ENCODE results near the gene CLCN3.
"Not testable (repeated sequence)": the region's sequence is repeated elsewhere in the genome, so short reads cannot be mapped to it uniquely, and the experiment has no call there.

Gene CLCN3

DNA sequence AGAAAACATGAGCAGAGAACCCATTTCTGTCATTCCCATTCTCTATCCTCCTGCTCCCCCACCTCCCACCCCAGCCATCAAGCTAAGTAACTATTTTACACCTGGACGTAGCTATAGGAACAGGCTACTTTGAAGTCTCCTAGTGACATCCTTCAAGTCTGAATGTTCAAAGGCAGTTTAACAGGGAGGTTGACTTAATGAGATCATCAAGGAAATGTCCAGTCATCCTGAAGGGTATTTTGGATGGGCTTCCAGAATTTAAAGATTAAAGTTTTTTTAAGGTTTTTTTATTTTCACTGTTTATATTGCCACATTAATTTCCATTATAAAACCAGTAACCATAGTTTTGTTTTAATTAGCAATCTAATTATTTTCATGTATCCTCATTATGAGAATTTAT, 96.3 kb downstream of the CLCN3 start:
- DNase-seq: no peak

DNA sequence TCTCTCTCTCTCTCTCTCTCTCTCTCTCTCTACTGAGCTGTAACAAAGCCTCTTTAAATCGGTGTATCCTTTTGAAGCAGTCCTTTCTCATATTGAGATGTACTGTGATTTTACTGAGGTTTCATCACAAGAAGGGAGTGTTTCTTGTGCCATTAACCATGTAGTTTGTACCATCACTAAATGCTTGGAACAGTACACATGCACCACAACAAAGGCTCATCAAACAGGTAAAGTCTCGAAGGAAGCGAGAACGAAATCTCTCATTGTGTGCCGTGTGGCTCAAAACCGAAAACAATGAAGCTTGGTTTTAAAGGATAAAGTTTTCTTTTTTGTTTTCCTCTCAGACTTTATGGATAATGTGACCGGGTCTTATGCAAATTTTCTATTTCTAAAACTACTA, 100.2 kb downstream of the CLCN3 start:
- DNase-seq: no peak

DNA sequence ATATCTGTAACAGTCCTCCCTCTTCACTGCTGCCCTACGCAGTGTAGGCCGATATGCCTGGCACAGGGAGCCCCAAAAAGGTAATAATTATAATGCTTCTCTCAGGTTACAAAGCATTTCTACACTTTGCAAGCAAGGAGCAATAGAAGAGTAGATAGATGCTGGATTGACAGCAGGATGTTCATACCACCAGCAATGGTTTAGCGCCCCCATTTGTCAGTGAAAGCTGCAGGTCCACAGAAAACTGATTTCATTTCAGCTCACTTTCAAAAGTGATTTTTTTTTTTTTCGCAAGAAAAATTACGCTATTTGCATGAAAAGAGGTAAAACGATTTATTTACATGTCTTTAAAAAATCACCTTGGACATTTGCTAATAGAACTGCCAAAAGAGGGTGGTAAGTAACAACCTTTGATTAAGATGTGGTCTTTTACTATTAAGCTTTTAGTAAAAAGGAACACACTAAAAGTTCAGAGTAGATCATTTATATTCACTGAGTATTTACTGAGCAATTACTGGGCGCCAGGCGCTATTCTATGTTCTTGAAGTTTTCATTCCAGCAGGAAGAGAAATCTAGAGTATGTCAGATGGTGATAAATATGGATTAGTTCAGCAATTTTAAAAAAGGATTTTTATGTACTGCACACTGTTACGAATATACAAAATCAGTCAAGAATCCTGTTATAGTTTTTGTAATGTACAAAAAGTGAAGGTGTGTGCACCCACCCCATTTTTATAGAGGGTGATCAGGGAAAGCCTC, 103.0 kb downstream of the CLCN3 start:
- no peak for DNase-seq

DNA sequence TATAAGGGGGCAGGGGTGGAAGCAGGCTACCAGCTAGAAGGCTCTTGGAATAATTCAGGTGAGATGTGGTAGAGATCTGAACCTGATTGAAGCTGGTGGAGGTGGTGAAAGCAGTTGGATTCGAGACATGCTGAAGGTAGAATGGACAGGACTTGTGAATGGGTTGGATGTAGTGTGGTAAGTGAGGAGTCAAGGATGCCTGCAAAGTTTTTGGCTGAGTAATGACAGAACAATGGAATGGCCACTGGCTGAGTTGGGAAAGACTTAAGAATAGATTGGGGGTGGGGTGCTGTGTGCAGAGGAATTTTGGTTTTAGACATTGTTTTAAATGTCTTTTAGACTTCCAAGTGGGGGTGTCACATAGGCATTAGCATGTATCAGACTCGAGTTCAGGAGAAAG, 103.9 kb downstream of the CLCN3 start:
- DNase-seq: no peak

DNA sequence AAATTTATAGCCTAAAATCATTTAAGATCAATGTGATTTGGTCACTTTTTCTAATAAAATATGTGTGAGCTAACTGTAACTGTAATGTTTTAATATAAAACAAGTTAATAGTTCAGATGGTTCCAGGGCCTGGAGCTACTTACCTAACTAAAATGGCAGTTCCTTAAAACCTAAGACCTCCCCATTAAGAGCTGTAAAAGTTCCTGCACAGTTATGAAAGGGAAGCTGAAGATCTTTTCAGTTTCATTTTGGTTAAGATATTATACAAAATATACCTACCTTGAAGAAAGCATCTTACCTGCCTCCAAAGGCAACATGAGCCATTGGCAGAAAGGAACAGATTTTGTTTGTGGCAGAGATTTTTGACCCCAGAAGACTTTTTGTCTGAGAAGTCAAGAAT, 107.2 kb downstream of the CLCN3 start:
- DNase-seq: no peak

DNA sequence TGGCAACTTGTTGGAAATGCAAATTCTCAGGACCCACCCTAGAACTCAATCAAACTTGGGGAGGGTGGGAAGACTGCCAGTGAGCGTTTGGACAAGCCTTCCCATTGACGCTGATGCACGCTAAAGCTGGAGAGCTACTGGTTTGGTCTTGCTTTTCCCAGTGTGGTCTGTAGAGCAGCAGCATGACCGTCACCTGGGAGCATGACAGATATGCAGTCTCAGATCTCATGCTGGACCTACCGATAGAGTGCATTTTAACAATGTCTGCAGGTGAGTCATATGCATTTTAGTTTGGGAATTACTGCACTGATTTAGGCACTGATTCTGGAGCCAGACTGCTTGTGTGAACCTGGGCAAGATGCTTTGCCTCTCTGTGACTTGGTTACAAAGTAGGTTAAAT, 110.2 kb downstream of the CLCN3 start:
- no peak for DNase-seq

DNA sequence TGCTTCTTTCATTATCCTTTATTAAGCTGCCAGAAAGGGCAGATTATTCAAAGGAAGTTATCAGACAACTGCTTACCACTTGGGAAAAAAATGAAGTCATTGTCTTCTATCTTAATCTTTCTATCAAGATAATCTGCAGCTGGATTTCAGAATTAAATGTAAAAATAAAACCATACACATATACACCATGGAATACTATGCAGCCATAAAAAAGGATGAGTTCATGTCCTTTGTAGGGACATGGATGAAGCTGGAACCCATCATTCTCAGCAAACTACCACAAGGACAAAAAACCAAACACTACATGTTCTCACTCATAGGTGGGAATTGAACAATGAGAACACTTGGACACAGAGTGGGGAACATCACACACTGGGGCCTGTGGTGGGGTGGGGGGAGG, 118.2 kb downstream of the CLCN3 start:
- DNase-seq: not testable (repeated sequence)

DNA sequence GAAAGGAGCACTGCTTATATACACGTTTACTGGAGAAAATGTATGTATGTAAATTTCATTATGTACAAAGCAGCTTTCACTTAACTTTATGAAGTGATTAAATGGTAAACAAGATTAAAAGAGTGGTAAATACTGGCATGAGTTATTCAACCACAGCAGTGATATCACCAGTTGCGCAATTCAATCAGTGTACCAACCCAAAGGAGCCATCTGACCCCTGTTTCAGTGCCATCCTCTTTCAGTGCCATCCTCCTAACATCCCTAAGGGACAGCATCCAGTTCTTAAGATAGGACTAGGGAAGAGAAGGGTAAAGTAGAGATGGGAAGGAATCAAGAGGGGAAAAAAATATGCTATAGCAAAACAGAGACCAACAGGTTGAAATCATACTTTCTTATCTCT, 121.2 kb downstream of the CLCN3 start:
- no peak for DNase-seq

DNA sequence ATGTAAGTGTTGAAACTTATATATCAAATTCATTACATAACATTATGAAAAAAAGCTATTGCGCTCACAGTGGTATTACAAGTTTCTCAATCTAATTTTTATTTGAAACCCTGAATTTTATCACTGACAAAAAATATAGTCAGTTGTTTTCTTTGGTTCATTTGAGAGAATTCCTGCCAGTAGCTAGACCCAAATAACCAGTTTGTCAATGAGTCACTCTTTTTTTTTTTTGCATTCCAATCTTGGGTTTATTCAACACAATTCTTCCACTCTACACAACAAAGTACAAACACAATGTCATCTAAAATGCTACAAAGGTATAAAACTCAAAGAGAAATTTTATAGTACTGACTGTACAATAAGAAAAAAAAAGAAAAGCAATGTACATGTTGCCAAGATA, 124.2 kb downstream of the CLCN3 start:
- DNase-seq: no peak

DNA sequence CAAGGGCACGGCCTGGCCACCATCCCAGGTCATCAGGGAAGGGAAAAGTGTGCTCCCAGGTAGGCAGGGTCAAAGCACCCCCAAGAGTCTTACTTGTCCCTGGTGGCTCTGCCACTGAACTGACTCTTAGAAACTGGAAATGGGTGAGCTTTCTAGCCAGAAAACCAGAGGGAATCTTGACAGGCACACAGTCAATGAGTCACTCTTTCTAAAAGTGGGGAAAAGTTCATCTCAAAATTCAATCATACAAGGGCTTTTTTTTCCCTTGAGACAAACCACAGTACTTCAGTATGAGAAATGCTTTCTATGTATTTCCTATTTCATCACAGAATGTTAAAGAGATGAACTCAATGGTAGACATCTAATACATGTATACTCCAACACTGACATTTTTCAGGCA, 124.9 kb downstream of the CLCN3 start:
- DNase-seq: no peak

DNA sequence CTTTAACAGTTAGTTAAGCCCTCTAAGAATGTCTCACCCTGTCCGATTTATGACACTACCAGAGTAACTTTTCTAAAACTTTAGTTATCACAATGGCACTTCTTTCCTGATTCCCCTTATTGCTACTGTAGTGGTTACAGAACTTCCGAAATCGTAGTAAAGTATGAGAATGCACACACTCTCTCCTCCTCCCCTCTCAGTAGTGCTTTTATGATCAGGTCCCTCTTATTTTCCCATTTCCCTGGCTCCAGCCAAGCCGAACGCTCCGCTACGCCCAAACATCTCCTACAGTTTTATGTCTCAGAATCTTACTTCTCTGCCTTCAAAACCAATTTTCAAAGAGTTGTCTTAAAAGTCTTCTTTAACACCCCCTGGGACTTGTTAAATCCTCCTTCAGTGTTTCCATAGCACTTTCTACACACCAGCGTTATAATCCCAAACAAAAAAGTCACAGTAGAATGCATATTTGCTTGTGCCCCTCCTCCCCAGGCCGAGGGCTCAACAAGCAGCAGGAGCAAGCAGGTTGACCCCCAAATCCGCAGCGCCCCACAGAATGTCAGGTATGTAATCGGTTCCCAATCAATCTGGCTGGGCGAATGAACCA, 136.7 kb downstream of the CLCN3 start:
- no peak for DNase-seq

DNA sequence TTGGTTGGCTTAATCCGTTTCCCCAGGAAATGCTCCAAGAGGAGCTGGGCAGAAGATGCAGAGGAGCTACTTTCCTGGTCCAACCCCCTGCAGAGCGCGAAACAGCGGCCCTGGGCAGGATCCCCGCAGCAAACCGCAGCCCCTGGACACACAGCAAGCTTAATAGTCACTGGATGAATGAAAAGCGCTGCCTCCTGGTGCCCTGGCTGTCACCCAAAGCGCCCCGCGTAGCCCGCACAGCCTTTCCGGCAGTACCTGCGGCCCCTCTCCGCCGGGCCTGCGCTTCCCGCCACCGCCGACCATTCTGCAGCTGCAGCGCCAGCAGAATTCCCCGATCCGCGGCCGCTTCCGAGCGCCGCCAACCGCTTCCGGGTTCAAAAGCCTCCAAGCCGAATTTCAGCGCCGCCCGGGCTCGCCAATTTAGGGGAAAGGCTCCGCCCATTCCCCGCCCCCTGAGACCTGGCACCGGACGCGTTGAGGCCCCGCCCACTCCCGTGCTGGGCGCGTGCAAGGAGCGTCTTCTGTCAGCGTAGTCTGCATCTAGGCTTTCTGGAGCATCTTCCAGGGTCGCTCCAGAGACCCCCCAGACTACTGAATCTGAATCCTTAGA, 137.3 kb downstream of the CLCN3 start, which contains the start of gene HPF1:
Gene HPF1 (minus strand): TSS at position 370 of the 610 bp plus-strand sequence. CDS start 67 bp downstream, at position 303.
- DNase-seq: peak; percentile 92

DNA sequence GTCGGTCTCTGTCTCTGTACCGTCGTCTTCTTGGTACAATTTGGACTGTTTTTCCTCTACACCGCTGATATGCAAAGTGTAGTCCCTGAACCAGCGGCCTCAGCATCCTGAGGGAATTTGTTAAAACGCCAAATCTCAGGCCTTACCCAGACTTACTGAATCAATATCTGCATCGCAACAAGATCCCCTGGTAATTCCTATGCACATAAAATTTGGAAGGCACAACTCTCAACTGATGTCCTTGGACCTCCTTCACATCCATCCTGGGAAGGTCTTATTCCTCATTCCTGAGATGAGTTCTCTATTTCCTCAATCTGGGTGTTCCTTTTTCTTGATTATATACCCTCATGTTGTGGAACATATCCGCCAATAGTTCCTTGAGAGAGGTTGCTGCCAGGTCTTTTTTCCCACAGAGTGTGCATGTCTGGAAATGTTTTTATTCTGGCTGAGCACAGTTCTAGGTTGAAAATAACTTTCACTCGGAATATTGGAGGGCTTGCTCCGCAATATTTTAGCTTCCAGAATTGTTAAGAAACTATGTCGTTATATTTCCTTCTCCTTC, 138.1 kb downstream of the CLCN3 start:
- DNase-seq: no peak

DNA sequence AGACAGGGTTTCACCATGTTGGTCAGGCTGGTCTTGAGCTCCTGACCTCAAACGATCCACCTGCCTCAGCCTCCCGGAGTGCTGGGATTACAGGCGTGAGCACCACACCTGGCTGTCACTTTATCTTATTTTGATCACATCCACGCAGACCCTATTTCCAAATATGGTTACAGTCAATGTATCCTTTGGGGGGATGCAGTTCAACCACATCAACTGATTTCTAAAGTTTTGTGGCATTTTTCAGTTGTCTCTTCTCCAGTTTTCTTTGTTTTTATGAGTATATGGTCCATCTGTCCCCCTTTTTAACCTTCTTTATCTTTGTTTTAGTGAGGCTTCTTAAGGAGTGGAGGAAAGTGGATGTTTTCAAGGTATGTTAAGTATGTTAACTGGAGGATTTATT, 141.5 kb downstream of the CLCN3 start:
- no peak for DNase-seq

DNA sequence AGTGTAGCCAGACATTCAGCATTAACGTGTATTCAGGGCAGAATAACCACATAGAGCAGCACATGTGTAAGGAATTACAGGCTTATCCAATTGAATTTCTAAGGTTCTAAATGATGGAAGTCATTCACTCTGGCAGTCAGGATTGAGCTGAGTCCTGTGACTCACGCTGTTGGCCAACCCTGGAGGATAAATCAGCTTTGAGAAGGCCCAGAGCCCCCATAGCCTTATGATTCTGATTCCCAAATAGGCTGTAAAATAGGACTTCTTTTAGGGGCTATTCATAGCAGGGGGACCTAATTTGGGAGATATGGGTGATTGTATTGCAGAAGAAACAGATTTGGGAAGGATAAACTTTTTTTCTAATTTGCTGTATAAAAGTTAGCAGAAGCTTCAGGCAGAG, 145.5 kb downstream of the CLCN3 start:
- DNase-seq: no peak

DNA sequence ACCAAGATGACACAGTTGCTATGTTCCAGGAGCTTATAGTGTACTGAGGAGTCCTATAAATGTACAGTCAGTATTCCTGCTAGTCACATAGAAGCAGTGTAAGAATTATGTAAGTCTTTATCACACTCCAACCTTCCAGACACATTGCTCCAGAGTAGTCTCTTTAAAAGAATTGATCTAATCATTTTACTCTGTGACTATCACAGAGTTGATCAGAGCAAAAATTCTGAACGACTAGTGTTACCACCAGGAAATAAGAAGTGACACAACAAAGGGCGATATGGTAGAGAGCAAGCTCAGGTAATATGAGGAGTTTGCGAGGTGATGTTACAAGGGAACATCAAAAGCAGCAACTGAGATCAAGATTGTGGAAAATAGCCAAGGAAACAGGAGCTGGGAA, 146.4 kb downstream of the CLCN3 start:
- no peak for DNase-seq

DNA sequence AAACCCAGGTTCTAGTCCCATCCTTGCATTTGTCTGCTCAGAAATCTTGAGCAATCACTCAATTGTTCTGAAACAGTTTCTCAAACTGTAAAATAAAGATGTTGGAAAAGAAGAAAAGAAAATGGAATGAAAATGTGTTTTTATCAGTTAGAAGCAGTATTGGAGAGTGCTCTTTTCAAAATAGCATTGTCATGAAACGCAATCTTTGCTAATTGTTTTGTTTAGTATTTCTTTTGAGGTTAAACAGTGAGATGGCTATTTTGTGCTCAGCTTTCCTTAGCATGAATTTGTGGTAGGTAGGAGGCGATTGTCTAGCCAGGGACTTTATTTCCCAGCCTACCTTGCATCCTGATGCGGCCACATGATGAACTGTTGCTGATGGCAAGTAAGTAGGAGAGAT, 148.0 kb downstream of the CLCN3 start:
- no peak for DNase-seq

DNA sequence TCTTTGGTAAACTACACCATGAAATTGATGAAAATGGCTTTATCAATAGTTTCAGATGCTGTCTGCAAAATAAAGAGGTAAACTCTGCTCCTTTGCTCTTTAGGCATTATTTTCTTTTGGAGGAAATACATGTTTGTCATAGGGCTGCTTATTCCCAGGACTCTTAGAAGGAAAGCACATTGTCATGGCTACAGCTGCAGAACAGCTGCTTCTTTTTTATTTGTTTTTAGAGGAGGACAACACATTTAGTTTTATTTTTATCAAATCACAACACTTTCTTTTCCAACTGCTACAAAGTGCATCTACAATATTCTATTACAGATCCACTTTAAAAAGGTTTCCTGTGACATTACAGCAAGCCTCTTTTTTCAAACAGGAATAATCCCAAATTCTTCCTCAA, 150.0 kb downstream of the CLCN3 start:
- DNase-seq: no peak

DNA sequence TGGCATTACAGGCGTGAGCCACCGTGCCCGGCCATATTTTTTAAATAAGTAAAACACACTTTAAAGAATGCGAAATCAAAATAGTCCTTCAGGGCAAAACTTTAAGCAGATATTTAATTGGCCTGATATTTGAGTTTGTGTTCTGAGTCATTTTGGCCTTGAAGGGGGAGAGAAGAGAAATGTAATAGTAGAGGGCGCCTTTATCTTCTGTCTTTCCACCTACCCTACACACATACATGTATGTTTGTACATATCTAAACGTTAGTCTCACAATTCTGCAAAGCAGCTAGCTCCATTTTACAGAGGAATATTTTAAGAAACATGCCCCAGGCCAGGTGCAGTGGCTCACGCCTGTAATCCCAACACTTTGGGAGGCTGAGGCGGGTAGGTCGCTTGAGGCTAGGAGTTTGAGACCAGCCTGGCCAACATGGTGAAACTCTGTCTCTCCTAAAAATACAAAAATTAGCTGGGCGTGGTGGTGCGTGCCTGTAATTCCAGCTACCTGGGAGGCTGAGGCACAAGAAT, 151.2 kb downstream of the CLCN3 start:
- not testable (repeated sequence) for DNase-seq
